HEK293 (cell line): ENCODE measurements around the gene RPS6KA1.

Experiments used
- CTCF ChIA-PET: fragments of 350-600 bp; formaldehyde crosslinking; extraction: SDS; loops from one replicate; lab custom pipeline; 2021; ENCODE audit warnings: antibody characterized with exemption; lab: Yijun Ruan, JAX
- POLR2A ChIA-PET: fragments of 300-600 bp; formaldehyde crosslinking; extraction: SDS; loops from one replicate; lab custom pipeline; 2020; ENCODE audit warnings: antibody characterized with exemption, inconsistent platforms; lab: Yijun Ruan, JAX
- H3K27ac ChIP-seq: fragments of 200-500 bp; sonication (Bioruptor generic); 2 replicates; pipeline ENCODE4 v1.5.1; 2014; ENCODE audit warnings: low read depth, low read length, control low read depth, inconsistent platforms; ENCODE audit errors: extremely low read depth
- H3K36me3 ChIP-seq, 2 experiments: fragments of 200-500 bp in 1 of 2; sonication (Bioruptor generic) in 1 of 2; 1 replicate in 1 of 2; 2 replicates in 1 of 2; pipeline ENCODE4 v1.5.1; 2014 to 2017; ENCODE audit warnings: inconsistent platforms in 2 of 2, low read length in 2 of 2; ENCODE audit not compliant: control insufficient read depth in 2 of 2, insufficient read depth in 1 of 2
- H3K4me1 ChIP-seq: fragments of 200-500 bp; sonication (Bioruptor generic); 2 replicates; pipeline ENCODE4 v1.5.1; 2014; ENCODE audit warnings: mild to moderate bottlenecking, low read length, inconsistent platforms; ENCODE audit not compliant: control insufficient read depth, insufficient read depth
- H3K4me3 ChIP-seq: 2 replicates; pipeline ENCODE4 v1.5.1; 2011; ENCODE audit warnings: low read depth, mild to moderate bottlenecking, control low read depth, low read length, moderate library complexity
- H3K9me3 ChIP-seq: fragments of 200-500 bp; sonication (Bioruptor generic); 2 replicates; pipeline ENCODE4 v1.5.1; 2014; ENCODE audit warnings: low read depth, low read length, inconsistent platforms; ENCODE audit not compliant: control insufficient read depth, insufficient read depth
- HOXD13 ChIP-seq: sonication (generic); formaldehyde crosslinking; IDR thresholded peaks from 2 replicates; pipeline ENCODE4 v1.8.0; 2022; ENCODE audit warnings: missing genetic modification reagents, borderline replicate concordance
- INSM2 ChIP-seq: fragments of 450-650 bp; formaldehyde crosslinking; IDR thresholded peaks from 2 replicates; pipeline ENCODE4 v1.5.1; 2016; ENCODE audit warnings: missing biosample characterization, missing genetic modification characterization
- KLF16 ChIP-seq: fragments of 450-650 bp; formaldehyde crosslinking; IDR thresholded peaks from 2 replicates; pipeline ENCODE4 v1.5.1; 2017; ENCODE audit warnings: missing biosample characterization, missing genetic modification characterization
- SP2 ChIP-seq: fragments of 450-650 bp; formaldehyde crosslinking; IDR thresholded peaks from 2 replicates; pipeline ENCODE4 v1.5.1; 2016; ENCODE audit warnings: missing biosample characterization, missing genetic modification characterization
- SP7 ChIP-seq: fragments of 450-650 bp; formaldehyde crosslinking; IDR thresholded peaks from 2 replicates; pipeline ENCODE4 v1.5.1; 2016; ENCODE audit warnings: missing biosample characterization, missing genetic modification characterization
- TCF7L2 ChIP-seq: IDR thresholded peaks from 2 replicates; pipeline ENCODE4 v1.6.1; 2011; ENCODE audit warnings: low read depth, mild to moderate bottlenecking, inconsistent platforms, low read length, moderate library complexity, borderline replicate concordance
- TRIM28 ChIP-seq: IDR thresholded peaks from 2 replicates; pipeline ENCODE4 v1.6.1; 2011; ENCODE audit warnings: low read length, control low read depth, borderline replicate concordance
- ZFP41 ChIP-seq: fragments of 450-650 bp; formaldehyde crosslinking; IDR thresholded peaks from 2 replicates; pipeline ENCODE4 v1.5.1; 2016; ENCODE audit warnings: missing biosample characterization, missing genetic modification characterization, borderline replicate concordance
- ZNF133 ChIP-seq: fragments of 450-650 bp; formaldehyde crosslinking; IDR thresholded peaks from 2 replicates; pipeline ENCODE4 v1.5.1; 2016; ENCODE audit warnings: missing biosample characterization, missing genetic modification characterization
- ZNF140 ChIP-seq: fragments of 450-650 bp; formaldehyde crosslinking; IDR thresholded peaks from 2 replicates; pipeline ENCODE4 v1.5.1; 2016; ENCODE audit warnings: missing biosample characterization, missing genetic modification characterization
- ZNF175 ChIP-seq: fragments of 450-650 bp; formaldehyde crosslinking; IDR thresholded peaks from 2 replicates; pipeline ENCODE4 v1.5.1; 2016; ENCODE audit warnings: missing biosample characterization, missing genetic modification characterization
- ZNF292 ChIP-seq: fragments of 450-650 bp; formaldehyde crosslinking; IDR thresholded peaks from 2 replicates; pipeline ENCODE4 v1.5.1; 2016; ENCODE audit warnings: low read depth, missing biosample characterization, missing genetic modification characterization, borderline replicate concordance
- ZNF302 ChIP-seq: fragments of 450-650 bp; formaldehyde crosslinking; IDR thresholded peaks from 2 replicates; pipeline ENCODE4 v1.5.1; 2016; ENCODE audit warnings: missing biosample characterization, missing genetic modification characterization, low read depth
- ZNF311 ChIP-seq: fragments of 450-650 bp; formaldehyde crosslinking; IDR thresholded peaks from 2 replicates; pipeline ENCODE4 v1.5.1; 2017; ENCODE audit warnings: missing biosample characterization, missing genetic modification characterization, borderline replicate concordance
- ZNF423 ChIP-seq: fragments of 450-650 bp; formaldehyde crosslinking; IDR thresholded peaks from 2 replicates; pipeline ENCODE4 v1.5.1; 2016; ENCODE audit warnings: missing biosample characterization, missing genetic modification characterization
- ZNF621 ChIP-seq: fragments of 450-650 bp; formaldehyde crosslinking; IDR thresholded peaks from 2 replicates; pipeline ENCODE4 v1.5.1; 2017; ENCODE audit warnings: missing biosample characterization, missing genetic modification characterization
- ZNF626 ChIP-seq: fragments of 450-650 bp; sonication (Bioruptor Pico); formaldehyde crosslinking; IDR thresholded peaks from 2 replicates; pipeline ENCODE4 v1.5.1; 2018; ENCODE audit warnings: missing biosample characterization, missing genetic modification characterization, inconsistent platforms
- ZNF76 ChIP-seq: fragments of 450-650 bp; formaldehyde crosslinking; IDR thresholded peaks from 2 replicates; pipeline ENCODE4; 2016; ENCODE audit warnings: low read depth, missing biosample characterization, missing genetic modification characterization, borderline replicate concordance
- ZSCAN16 ChIP-seq: fragments of 450-650 bp; formaldehyde crosslinking; IDR thresholded peaks from 2 replicates; pipeline ENCODE4 v1.5.1; 2016; ENCODE audit warnings: missing biosample characterization, missing genetic modification characterization
- ZXDB ChIP-seq: fragments of 450-650 bp; formaldehyde crosslinking; IDR thresholded peaks from 2 replicates; pipeline ENCODE4 v1.5.1; 2016; ENCODE audit warnings: missing biosample characterization, missing genetic modification characterization
- TF ChIP-seq, protein P1 (sequence below): IDR thresholded peaks from 2 replicates; pipeline ENCODE4 v1.6.1; 2011; ENCODE audit warnings: mild to moderate bottlenecking, low read depth, low read length, borderline replicate concordance

RPS6KA1 gene

DNA sequence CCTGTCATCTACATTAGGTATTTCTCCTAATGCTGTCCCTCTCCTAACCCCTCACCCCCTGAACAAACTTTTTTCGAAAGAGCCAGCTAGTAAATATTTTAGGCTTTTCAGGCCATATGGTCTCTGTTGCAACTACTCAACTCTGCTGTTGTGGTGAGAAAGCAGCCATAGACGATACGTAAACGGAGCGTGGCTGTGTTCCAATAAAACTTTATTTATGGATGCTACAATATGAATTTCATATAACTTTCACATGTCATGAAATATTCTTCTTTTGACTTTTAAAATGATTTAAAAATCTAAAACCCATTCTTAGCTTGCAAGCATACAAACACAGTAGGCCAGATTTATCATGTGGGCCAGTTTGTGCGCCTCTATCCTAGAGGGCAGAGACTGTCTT is 11.2 kb upstream of the RPS6KA1 start:
- Histone ChIP-seq H3K36me3 (no peaks in the 10 kb centered on the region), H3K4me3 (no peak overlapping the region), H3K4me1 (no peaks in the 10 kb centered on the region), H3K27ac (no peak overlapping the region), H3K9me3 (no peaks in the 10 kb centered on the region)
- POLR2A ChIA-PET = no interaction called here
- TF ChIP-seq ZNF140 (tag by site-specific recombination) = no peak
- CTCF ChIA-PET = interaction anchor here (0.6 to 1.4 kb wide), 2 partner anchors 10 to 20 kb away, joined by 3 to 8 read pairs; no protein-coding TSS in a partner anchor

DNA sequence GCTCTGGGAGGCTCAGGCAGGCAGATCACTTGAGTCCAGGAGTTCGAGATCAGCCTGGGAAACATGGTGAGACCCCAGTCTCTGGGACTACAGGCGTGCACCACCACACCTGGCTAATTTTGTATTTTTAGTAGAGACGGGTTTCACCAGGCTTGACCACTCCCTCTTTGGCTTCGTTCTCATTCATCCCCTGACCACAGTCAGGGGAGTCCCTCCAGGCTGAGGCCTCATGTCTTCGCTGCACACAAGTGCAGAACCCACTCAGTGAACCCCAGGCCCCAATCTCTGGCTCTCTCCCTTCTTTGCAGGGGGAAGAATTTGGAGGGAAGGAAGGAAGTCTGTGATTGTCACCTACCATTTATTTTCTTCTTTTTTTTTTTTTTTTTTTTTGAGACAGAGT is 9.2 kb upstream of the RPS6KA1 start:
- no peak for TF ChIP-seq ZNF621 (tag by site-specific recombination)
- no peak for TF ChIP-seq ZNF302 (tag by site-specific recombination)
- no peak for TF ChIP-seq ZXDB (tag by site-specific recombination)
- POLR2A ChIA-PET = no interaction called here
- Histone ChIP-seq H3K4me1 (no peaks in the 10 kb centered on the region), H3K9me3 (no peaks in the 10 kb centered on the region), H3K4me3 (no peak overlapping the region), H3K36me3 (no peaks in the 10 kb centered on the region), H3K27ac (no peak overlapping the region)
- CTCF ChIA-PET = interaction anchor here (0.8 kb wide), 1 partner anchor 10 kb away, joined by 3 read pairs; no protein-coding TSS in a partner anchor

GRCh38 chr1:26521669-26522030 is 7.9 kb upstream of the RPS6KA1 start:
- no peak for TF ChIP-seq INSM2
- no peak for TF ChIP-seq ZNF626
- no peak for TF ChIP-seq ZSCAN16 (tag by site-specific recombination)
- TF ChIP-seq SP7 (tag by site-specific recombination) = no peak
- TF ChIP-seq ZNF76 (tag by site-specific recombination) = no peak
- TF ChIP-seq ZNF292 = no peak
- TF ChIP-seq ZNF311 = no peak
- no peak for TF ChIP-seq SP2 (tag by site-specific recombination)
- TF ChIP-seq TRIM28 = no peak
- no peak for TF ChIP-seq TCF7L2
- no peak for TF ChIP-seq HOXD13 (CRISPR knock-in tag)
- no peak for TF ChIP-seq KLF16 (tag by site-specific recombination)
- no peak for TF ChIP-seq ZNF133 (tag by site-specific recombination)
- TF ChIP-seq, protein P1, sequence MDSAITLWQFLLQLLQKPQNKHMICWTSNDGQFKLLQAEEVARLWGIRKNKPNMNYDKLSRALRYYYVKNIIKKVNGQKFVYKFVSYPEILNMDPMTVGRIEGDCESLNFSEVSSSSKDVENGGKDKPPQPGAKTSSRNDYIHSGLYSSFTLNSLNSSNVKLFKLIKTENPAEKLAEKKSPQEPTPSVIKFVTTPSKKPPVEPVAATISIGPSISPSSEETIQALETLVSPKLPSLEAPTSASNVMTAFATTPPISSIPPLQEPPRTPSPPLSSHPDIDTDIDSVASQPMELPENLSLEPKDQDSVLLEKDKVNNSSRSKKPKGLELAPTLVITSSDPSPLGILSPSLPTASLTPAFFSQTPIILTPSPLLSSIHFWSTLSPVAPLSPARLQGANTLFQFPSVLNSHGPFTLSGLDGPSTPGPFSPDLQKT = no peak
- TF ChIP-seq ZNF175 (tag by site-specific recombination) = no peak
- TF ChIP-seq ZNF423 = no peak
- no peak for TF ChIP-seq ZFP41 (tag by site-specific recombination)
- no peak overlapping the region for H3K4me3 ChIP-seq
- ChIA-PET POLR2A (no interaction called here), CTCF (interaction anchor here (2.8 kb wide), 1 partner anchor 21 kb away, joined by 9 read pairs; no protein-coding TSS in a partner anchor)
- H3K27ac ChIP-seq = no peak overlapping the region
- no peaks in the 10 kb centered on the region for H3K4me1 ChIP-seq
- no peaks in the 10 kb centered on the region for H3K9me3 ChIP-seq
- no peaks in the 10 kb centered on the region for H3K36me3 ChIP-seq
